CD4-positive, alpha-beta T cell treated with Interferon alpha-2 for 1 hour (primary cell): Measurements from ENCODE around the gene EXOSC10.
A peak's percentile ranks its signal among the peaks of the same experiment; 100 is the strongest.
"Not testable (repeated sequence)": the region's sequence is repeated elsewhere in the genome, so short reads cannot be mapped to it uniquely, and the experiment has no call there.

Source experiments
- DNase-seq, 2 donors: peaks; one replicate each; pipeline ENCODE4 v3.0.0-alpha.2; 2020 to 2022

Gene EXOSC10

GRCh38 chr1:11059968-11060830 lies 39.5 kb downstream of the EXOSC10 start, which contains the start of gene SRM:
SRM (minus strand) TSS chr1:11060018; CDS start chr1:11059943, 75 bp downstream.
- peak; percentile 88 to 93 for DNase-seq

GRCh38 chr1:11059155-11059967 lies 40.3 kb downstream of the EXOSC10 start:
- DNase-seq = no peak

- no peak for DNase-seq
These were observed 41.0 kb downstream of the EXOSC10 start for GRCh38 chr1:11058595-11059154.

GRCh38 chr1:11058026-11058425 lies 41.6 kb downstream of the EXOSC10 start:
- no peak for DNase-seq

- no peak for DNase-seq
These were observed 42.2 kb downstream of the EXOSC10 start for GRCh38 chr1:11057477-11057876.

GRCh38 chr1:11056504-11056903 lies 43.2 kb downstream of the EXOSC10 start:
- no peak for DNase-seq

GRCh38 chr1:11055676-11056075 lies 44.0 kb downstream of the EXOSC10 start:
- no peak for DNase-seq

GRCh38 chr1:11054666-11055065 lies 45.0 kb downstream of the EXOSC10 start:
- DNase-seq = no peak

- no peak for DNase-seq
These were observed 45.5 kb downstream of the EXOSC10 start for GRCh38 chr1:11054181-11054580.

GRCh38 chr1:11053758-11054137 lies 45.9 kb downstream of the EXOSC10 start:
- DNase-seq = no peak

- no peak for DNase-seq
These were observed 46.6 kb downstream of the EXOSC10 start for GRCh38 chr1:11052839-11053757.

- no peak for DNase-seq
These were observed 47.7 kb downstream of the EXOSC10 start for GRCh38 chr1:11051781-11052511.

GRCh38 chr1:11051121-11051520 lies 48.5 kb downstream of the EXOSC10 start:
- not testable (repeated sequence) for DNase-seq

- no peak for DNase-seq
These were observed 52.9 kb downstream of the EXOSC10 start, which contains the start of gene MASP2 for GRCh38 chr1:11046625-11047365. MASP2 (minus strand) TSS chr1:11047239; CDS start chr1:11047207, 32 bp downstream.

- no peak for DNase-seq
These were observed 53.5 kb downstream of the EXOSC10 start for GRCh38 chr1:11046270-11046566.

- DNase-seq = no peak
These were observed 54.0 kb downstream of the EXOSC10 start for GRCh38 chr1:11045428-11046269.

- DNase-seq = no peak
These were observed 54.7 kb downstream of the EXOSC10 start for GRCh38 chr1:11044849-11045427.

GRCh38 chr1:11044086-11044848 lies 55.4 kb downstream of the EXOSC10 start:
- no peak for DNase-seq
